ENCODE results near the gene MIPOL1. TPM values are rescaled to one million over a fixed set of nuclear protein-coding genes. Genes with fewer than 3 reads are reported as not detected.

The MIPOL1 gene
- total and polyA plus RNA-seq, 9 of the 15 experiments (the other 6 are each of a cell fraction or from before 2014, with no cell fraction given), result 6.7 to 21.9 (median 12.4) TPM

DNA sequence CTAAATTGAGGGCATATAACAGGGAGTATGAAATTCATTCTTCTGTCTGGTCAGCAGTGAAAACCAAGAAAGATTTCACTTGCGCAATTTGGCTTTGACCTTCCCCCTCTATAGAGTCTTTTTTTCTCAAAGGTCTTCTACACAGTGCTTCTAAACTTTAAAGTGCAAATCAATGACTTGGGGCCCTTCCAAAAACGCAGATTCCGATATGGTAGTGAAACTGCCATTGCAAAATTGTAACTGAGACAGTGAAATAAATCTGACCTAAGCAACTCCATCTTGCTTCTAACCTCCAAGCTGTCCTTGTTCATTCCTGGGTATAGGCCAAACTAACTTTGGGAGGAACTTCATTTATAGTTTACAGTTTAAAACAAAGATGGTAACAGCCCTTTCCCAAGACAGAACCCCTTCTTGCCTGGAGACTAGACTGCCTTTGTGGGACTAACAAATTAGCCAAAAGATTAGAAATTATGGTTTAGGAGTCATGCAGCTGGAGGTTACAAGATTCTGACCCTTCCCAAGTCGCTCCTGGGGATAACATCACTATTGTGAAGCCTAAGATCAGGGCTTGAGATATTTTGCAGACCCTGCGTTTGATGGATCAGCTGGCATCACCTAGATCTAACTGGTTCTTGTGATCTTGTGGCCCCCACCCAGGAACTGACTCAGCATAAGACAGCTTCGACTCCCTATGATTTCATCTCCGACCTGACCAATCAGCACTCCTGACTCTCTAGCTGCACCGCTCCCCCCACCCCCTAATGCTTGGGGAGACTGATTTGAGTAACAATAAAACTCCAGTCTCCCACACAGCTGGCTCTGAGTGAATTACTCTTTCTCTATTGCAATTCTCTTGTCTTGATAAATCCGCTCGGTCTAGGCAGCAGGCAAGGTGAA is 30.3 kb upstream of the MIPOL1 start (continued):
- TF ChIP-seq, protein P1, sequence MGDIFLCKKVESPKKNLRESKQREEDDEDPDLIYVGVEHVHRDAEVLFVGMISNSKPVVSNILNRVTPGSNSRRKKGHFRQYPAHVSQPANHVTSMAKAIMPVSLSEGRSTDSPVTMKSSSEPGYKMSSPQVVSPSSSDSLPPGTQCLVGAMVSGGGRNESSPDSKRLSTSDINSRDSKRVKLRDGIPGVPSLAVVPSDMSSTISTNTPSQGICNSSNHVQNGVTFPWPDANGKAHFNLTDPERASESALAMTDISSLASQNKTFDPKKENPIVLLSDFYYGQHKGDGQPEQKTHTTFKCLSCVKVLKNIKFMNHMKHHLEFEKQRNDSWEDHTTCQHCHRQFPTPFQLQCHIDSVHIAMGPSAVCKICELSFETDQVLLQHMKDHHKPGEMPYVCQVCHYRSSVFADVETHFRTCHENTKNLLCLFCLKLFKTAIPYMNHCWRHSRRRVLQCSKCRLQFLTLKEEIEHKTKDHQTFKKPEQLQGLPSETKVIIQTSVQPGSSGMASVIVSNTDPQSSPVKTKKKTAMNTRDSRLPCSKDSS (IDR thresholded peaks at IDR 0.05; ENCODE audit: low read depth, partially characterized antibody), result no peak
- TF ChIP-seq, protein P2, sequence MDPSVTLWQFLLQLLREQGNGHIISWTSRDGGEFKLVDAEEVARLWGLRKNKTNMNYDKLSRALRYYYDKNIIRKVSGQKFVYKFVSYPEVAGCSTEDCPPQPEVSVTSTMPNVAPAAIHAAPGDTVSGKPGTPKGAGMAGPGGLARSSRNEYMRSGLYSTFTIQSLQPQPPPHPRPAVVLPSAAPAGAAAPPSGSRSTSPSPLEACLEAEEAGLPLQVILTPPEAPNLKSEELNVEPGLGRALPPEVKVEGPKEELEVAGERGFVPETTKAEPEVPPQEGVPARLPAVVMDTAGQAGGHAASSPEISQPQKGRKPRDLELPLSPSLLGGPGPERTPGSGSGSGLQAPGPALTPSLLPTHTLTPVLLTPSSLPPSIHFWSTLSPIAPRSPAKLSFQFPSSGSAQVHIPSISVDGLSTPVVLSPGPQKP (CRISPR knock-in tag; IDR thresholded peaks at IDR 0.05), result no peak
- TF ChIP-seq, protein P3, sequence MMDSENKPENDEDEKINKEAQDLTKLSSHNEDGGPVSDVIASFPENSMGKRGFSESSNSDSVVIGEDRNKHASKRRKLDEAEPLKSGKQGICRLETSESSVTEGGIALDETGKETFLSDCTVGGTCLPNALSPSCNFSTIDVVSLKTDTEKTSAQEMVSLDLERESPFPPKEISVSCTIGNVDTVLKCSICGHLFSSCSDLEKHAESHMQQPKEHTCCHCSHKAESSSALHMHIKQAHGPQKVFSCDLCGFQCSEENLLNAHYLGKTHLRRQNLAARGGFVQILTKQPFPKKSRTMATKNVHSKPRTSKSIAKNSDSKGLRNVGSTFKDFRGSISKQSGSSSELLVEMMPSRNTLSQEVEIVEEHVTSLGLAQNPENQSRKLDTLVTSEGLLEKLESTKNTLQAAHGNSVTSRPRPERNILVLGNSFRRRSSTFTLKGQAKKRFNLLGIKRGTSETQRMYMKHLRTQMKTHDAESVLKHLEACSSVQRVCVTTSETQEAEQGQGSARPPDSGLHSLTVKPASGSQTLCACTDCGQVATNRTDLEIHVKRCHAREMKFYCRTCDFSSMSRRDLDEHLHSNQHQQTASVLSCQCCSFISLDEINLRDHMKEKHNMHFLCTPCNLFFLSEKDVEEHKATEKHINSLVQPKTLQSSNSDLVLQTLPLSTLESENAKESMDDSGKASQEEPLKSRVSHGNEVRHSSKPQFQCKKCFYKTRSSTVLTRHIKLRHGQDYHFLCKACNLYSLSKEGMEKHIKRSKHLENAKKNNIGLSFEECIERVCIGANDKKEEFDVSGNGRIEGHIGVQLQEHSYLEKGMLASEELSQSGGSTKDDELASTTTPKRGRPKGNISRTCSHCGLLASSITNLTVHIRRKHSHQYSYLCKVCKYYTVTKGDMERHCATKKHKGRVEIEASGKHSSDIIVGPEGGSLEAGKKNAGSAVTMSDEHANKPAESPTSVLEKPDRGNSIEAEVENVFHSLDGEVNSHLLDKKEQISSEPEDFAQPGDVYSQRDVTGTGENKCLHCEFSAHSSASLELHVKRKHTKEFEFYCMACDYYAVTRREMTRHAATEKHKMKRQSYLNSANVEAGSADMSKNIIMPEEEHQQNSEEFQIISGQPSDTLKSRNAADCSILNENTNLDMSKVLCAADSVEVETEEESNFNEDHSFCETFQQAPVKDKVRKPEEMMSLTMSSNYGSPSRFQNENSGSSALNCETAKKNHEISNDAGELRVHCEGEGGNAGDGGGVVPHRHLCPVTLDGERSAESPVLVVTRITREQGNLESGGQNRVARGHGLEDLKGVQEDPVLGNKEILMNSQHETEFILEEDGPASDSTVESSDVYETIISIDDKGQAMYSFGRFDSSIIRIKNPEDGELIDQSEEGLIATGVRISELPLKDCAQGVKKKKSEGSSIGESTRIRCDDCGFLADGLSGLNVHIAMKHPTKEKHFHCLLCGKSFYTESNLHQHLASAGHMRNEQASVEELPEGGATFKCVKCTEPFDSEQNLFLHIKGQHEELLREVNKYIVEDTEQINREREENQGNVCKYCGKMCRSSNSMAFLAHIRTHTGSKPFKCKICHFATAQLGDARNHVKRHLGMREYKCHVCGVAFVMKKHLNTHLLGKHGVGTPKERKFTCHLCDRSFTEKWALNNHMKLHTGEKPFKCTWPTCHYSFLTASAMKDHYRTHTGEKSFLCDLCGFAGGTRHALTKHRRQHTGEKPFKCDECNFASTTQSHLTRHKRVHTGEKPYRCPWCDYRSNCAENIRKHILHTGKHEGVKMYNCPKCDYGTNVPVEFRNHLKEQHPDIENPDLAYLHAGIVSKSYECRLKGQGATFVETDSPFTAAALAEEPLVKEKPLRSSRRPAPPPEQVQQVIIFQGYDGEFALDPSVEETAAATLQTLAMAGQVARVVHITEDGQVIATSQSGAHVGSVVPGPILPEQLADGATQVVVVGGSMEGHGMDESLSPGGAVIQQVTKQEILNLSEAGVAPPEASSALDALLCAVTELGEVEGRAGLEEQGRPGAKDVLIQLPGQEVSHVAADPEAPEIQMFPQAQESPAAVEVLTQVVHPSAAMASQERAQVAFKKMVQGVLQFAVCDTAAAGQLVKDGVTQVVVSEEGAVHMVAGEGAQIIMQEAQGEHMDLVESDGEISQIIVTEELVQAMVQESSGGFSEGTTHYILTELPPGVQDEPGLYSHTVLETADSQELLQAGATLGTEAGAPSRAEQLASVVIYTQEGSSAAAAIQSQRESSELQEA (IDR thresholded peaks at IDR 0.05; ENCODE audit: low read depth), result no peak
- TF ChIP-seq, protein P4, sequence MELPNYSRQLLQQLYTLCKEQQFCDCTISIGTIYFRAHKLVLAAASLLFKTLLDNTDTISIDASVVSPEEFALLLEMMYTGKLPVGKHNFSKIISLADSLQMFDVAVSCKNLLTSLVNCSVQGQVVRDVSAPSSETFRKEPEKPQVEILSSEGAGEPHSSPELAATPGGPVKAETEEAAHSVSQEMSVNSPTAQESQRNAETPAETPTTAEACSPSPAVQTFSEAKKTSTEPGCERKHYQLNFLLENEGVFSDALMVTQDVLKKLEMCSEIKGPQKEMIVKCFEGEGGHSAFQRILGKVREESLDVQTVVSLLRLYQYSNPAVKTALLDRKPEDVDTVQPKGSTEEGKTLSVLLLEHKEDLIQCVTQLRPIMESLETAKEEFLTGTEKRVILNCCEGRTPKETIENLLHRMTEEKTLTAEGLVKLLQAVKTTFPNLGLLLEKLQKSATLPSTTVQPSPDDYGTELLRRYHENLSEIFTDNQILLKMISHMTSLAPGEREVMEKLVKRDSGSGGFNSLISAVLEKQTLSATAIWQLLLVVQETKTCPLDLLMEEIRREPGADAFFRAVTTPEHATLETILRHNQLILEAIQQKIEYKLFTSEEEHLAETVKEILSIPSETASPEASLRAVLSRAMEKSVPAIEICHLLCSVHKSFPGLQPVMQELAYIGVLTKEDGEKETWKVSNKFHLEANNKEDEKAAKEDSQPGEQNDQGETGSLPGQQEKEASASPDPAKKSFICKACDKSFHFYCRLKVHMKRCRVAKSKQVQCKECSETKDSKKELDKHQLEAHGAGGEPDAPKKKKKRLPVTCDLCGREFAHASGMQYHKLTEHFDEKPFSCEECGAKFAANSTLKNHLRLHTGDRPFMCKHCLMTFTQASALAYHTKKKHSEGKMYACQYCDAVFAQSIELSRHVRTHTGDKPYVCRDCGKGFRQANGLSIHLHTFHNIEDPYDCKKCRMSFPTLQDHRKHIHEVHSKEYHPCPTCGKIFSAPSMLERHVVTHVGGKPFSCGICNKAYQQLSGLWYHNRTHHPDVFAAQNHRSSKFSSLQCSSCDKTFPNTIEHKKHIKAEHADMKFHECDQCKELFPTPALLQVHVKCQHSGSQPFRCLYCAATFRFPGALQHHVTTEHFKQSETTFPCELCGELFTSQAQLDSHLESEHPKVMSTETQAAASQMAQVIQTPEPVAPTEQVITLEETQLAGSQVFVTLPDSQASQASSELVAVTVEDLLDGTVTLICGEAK (IDR thresholded peaks at IDR 0.05), result no peak
- TF ChIP-seq, protein P4 (CRISPR knock-in tag; IDR thresholded peaks at IDR 0.05), result no peak

Data from K562 (cell line).